ENCODE results near the gene DHX57. TPM values are rescaled to one million over a fixed set of nuclear protein-coding genes. Genes with fewer than 3 reads are reported as not detected.

DHX57 gene
- total RNA-seq, 1 donor from 2014 or later, result 21.9 TPM

GRCh38 chr2:38750011-38750890, 125.5 kb downstream of the DHX57 start:
- Histone ChIP-seq H3K9me3 (ENCODE audit: control insufficient read depth in 3 of 3, low read length in 3 of 3) (no peaks in the 10 kb centered on the region), H3K4me1 (ENCODE audit: control insufficient read depth in 3 of 3, insufficient read depth in 3 of 3, low read length in 3 of 3) (peaks cover 15 to 22% (median 18%) of the 10 kb centered on the region in 3 donors), H3K36me3 (ENCODE audit: control insufficient read depth in 3 of 3, insufficient read depth in 3 of 3, low read length in 3 of 3) (peaks cover 32 to 45% (median 42%) of the 10 kb centered on the region in 3 donors), H3K9ac (ENCODE audit: low read depth in 1 of 3, low read length in 3 of 3) (peak overlapping the region; percentile 93 to 100 (median 100)), H3K27ac (ENCODE audit: low read depth, low read length) (peak overlapping the region; percentile 98), H3K4me3 (ENCODE audit: low read length in 3 of 3) (peak overlapping the region; percentile 100), H3K27me3 (ENCODE audit: control insufficient read depth in 3 of 3, insufficient read depth in 3 of 3, low read length in 3 of 3) (no peaks in the 10 kb centered on the region)

- Histone ChIP-seq H3K36me3 (ENCODE audit: control insufficient read depth in 3 of 3, insufficient read depth in 3 of 3, low read length in 3 of 3) (peaks cover 39 to 54% (median 53%) of the 10 kb centered on the region in 3 donors), H3K27ac (ENCODE audit: low read depth, low read length) (no peak overlapping the region)
Measured at GRCh38 chr2:38748943-38749804, 126.6 kb downstream of the DHX57 start.

GRCh38 chr2:38748391-38748790, 127.3 kb downstream of the DHX57 start:
- Histone ChIP-seq H3K4me3 (ENCODE audit: low read length in 3 of 3) (no peak overlapping the region), H3K9ac (ENCODE audit: low read depth in 1 of 3, low read length in 3 of 3) (peak overlapping the region in 1 of 3 donors; percentile 24), H3K9me3 (ENCODE audit: control insufficient read depth in 3 of 3, low read length in 3 of 3) (no peaks in the 10 kb centered on the region), H3K36me3 (ENCODE audit: control insufficient read depth in 3 of 3, insufficient read depth in 3 of 3, low read length in 3 of 3) (peaks cover 39 to 60% (median 60%) of the 10 kb centered on the region in 3 donors), H3K27me3 (ENCODE audit: control insufficient read depth in 3 of 3, insufficient read depth in 3 of 3, low read length in 3 of 3) (no peaks in the 10 kb centered on the region), H3K27ac (ENCODE audit: low read depth, low read length) (no peak overlapping the region), H3K4me1 (ENCODE audit: control insufficient read depth in 3 of 3, insufficient read depth in 3 of 3, low read length in 3 of 3) (peaks cover 17 to 33% (median 25%) of the 10 kb centered on the region in 3 donors)

More at GRCh38 chr2:38748943-38749804, 126.6 kb downstream of the DHX57 start:
- no peaks in the 10 kb centered on the region for H3K9me3 ChIP-seq (ENCODE audit: control insufficient read depth in 3 of 3, low read length in 3 of 3)
- peak overlapping the region; percentile 93 to 100 (median 100) for H3K9ac ChIP-seq (ENCODE audit: low read depth in 1 of 3, low read length in 3 of 3)
- peaks cover 17 to 26% (median 22%) of the 10 kb centered on the region in 3 donors for H3K4me1 ChIP-seq (ENCODE audit: control insufficient read depth in 3 of 3, insufficient read depth in 3 of 3, low read length in 3 of 3)
- H3K4me3 ChIP-seq (ENCODE audit: low read length in 3 of 3), result peak overlapping the region; percentile 100
- no peaks in the 10 kb centered on the region for H3K27me3 ChIP-seq (ENCODE audit: control insufficient read depth in 3 of 3, insufficient read depth in 3 of 3, low read length in 3 of 3)

- H3K27me3 ChIP-seq (ENCODE audit: control insufficient read depth in 3 of 3, insufficient read depth in 3 of 3, low read length in 3 of 3), result no peaks in the 10 kb centered on the region
- no peak overlapping the region for H3K27ac ChIP-seq (ENCODE audit: low read depth, low read length)
- peaks cover 39 to 65% (median 63%) of the 10 kb centered on the region in 3 donors for H3K36me3 ChIP-seq (ENCODE audit: control insufficient read depth in 3 of 3, insufficient read depth in 3 of 3, low read length in 3 of 3)
- H3K9ac ChIP-seq (ENCODE audit: low read depth in 1 of 3, low read length in 3 of 3), result no peak overlapping the region
- peaks cover 17 to 33% (median 27%) of the 10 kb centered on the region in 3 donors for H3K4me1 ChIP-seq (ENCODE audit: control insufficient read depth in 3 of 3, insufficient read depth in 3 of 3, low read length in 3 of 3)
- H3K4me3 ChIP-seq (ENCODE audit: low read length in 3 of 3), result no peak overlapping the region
- H3K9me3 ChIP-seq (ENCODE audit: control insufficient read depth in 3 of 3, low read length in 3 of 3), result no peaks in the 10 kb centered on the region
Measured at GRCh38 chr2:38747819-38748218, 127.9 kb downstream of the DHX57 start.

Small RNA genes within 50 kb of the gene (small RNA-seq; reads per million reads assigned to genes)
- not detected for gene RNU6-851P

Other genes with a start within 250 kb of the DHX57 start
- 18.3 TPM for gene GALM, start 209.8 kb downstream of the DHX57 start, total RNA-seq
- 79.9 TPM for gene SRSF7, start 124.6 kb downstream of the DHX57 start, total RNA-seq
- 9.9 TPM for gene GEMIN6, start 97.7 kb downstream of the DHX57 start, total RNA-seq
- 12.0 TPM for gene MORN2, start within 50 bp of the DHX57 start, total RNA-seq
- under 0.01 TPM for gene ARHGEF33, start 13.9 kb upstream of the DHX57 start, total RNA-seq
- 14.1 TPM for gene SOS1, start 245.1 kb upstream of the DHX57 start, total RNA-seq